GM10266 (cell line): ENCODE measurements around the gene GNB1L.

Source experiments
- DNase-seq: peaks from one replicate; pipeline ENCODE4 v3.0.0; 2012; ENCODE audit errors: extremely low spot score
- TF ChIP-seq, protein P1 (sequence below): IDR thresholded peaks from 2 replicates; pipeline ENCODE4 v1.5.1; 2012; ENCODE audit warnings: mild to moderate bottlenecking, low read depth; ENCODE audit not compliant: control insufficient read depth, insufficient read depth; ENCODE audit errors: missing control alignments

Gene GNB1L

DNA sequence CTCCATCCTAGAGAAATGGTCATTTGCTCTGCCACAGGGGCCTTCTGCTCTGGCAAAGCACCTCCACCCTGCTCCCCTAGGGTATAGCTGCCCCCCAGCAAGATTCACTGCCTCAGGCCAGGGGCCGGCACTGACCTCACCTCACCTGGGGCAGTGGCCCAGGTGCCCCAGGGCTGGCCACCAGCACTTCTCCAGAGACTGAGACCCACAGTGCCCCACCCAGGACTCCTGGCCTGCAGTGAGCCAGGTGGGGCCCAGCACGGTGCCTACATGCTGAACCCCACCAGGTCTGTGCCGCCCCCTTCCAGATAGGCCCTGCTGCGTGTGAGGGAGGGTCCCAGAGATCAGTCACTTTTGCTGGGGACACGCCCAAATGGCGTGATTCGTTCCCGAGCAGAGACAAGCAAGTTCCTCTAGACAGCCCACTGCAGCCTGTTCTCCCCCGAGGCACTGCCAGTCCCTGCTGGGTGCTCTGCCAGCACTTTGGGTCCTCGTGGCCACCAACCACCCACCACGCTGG lies 10.8 kb downstream of the GNB1L start:
- DNase-seq = no peak
- TF ChIP-seq, protein P1, sequence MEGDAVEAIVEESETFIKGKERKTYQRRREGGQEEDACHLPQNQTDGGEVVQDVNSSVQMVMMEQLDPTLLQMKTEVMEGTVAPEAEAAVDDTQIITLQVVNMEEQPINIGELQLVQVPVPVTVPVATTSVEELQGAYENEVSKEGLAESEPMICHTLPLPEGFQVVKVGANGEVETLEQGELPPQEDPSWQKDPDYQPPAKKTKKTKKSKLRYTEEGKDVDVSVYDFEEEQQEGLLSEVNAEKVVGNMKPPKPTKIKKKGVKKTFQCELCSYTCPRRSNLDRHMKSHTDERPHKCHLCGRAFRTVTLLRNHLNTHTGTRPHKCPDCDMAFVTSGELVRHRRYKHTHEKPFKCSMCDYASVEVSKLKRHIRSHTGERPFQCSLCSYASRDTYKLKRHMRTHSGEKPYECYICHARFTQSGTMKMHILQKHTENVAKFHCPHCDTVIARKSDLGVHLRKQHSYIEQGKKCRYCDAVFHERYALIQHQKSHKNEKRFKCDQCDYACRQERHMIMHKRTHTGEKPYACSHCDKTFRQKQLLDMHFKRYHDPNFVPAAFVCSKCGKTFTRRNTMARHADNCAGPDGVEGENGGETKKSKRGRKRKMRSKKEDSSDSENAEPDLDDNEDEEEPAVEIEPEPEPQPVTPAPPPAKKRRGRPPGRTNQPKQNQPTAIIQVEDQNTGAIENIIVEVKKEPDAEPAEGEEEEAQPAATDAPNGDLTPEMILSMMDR = no peak

DNA sequence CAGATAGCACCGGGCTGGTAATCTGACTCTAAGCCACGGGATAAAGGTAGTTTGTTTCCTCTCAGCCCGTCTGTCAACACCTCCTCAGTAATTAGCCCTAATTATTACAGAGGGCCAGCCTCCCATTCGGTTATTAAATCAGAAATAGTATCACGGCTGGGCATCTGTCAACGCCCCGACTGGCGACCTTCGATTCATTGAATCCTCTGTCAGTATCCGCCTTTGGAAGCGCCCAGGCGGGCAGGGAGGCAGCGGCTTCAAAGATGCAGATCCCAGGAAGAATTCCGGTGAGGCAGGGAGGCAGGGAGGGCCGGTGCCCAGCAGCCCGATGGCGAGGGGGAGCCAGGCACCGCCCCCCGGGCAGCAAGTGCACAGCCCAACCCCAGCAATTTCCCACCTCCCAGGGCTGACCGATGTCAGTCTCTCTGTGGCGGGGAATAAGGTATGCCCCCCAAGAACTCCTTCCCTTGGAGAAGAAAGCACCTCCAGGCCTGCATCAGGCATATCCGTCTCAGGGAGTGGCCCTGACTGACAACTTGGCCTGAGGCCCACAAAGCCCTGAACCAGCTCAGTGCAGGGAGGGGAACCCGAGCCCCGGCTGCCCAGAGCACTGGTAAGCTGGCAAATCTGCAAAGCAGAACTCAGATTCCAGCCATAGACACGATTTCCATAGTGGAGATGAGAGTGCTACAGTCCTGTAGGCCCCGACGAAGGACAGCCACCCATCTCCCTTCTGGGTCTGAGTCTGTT lies 11.4 kb downstream of the GNB1L start:
- DNase-seq = no peak
- TF ChIP-seq, protein P1 = no peak

DNA sequence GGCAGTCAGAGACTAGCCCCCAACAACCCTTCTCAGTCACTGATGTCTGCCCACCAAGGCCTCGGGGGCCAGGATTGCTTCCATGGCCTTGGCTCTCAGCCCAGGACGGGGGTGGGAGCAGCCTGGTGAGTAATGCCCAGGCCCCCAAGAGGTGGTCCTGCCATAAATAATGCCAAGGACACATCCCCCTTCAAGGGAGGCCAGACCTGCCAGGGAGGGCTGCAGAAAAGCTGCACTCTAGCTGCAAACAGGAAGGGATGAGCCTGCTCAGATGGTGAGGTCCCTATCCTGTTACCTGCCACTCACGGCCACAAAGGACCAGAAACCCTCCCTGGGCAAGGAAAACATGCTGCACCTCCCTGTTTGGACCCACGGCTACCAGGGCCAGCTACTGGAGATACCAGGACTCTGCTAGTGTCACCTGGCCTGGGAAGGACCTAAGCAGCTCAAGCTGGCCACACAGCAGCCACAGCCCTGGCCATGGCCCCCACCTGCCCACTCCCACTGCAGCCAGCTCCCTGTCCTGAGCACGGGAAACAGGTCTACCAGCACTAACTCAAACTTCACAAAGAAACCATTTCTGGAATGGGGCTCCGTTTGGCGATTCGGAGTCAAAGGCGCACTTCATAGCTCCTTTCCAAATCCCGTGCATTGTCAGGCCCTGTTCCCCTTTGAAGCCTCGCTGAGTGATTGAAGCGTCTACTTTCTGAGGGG lies 12.1 kb downstream of the GNB1L start:
- DNase-seq = no peak
- TF ChIP-seq, protein P1 = no peak

DNA sequence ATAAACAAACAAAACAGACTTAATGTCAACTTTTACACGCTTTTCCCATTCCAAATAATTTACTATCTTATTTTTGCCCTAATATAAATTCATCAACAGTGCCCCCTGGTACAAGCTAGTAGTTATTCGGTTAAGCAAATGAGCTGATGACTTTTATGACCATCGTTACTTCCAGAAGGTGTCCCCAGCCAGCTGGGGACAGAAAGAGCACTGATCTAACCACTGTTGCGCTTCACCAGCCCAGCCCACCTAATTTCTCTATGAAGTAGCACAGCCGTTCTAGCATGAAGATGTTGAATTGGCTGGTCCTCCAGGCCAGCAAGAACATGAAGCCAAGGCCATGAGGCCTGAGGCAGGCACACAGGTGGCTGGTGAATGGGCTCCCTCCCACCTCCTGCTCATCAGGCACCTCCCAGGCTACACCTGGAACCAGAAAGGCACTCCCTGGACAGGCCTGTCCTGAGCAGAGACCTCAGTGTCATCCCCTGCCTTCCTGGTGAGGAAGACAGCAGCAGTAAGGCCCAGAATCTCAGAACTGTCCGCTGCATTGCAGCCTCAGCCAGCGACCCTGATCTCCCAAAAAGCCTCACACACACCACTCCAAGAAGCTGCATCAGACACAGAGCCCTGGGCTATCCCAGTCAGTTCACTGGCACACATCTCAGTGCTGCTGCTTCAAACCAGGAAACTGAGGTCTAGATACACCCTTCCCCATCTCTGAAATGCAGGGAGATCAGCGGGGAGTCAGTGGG lies 12.9 kb downstream of the GNB1L start:
- peak; percentile 33 for DNase-seq
- TF ChIP-seq, protein P1 = peak; percentile 11

DNA sequence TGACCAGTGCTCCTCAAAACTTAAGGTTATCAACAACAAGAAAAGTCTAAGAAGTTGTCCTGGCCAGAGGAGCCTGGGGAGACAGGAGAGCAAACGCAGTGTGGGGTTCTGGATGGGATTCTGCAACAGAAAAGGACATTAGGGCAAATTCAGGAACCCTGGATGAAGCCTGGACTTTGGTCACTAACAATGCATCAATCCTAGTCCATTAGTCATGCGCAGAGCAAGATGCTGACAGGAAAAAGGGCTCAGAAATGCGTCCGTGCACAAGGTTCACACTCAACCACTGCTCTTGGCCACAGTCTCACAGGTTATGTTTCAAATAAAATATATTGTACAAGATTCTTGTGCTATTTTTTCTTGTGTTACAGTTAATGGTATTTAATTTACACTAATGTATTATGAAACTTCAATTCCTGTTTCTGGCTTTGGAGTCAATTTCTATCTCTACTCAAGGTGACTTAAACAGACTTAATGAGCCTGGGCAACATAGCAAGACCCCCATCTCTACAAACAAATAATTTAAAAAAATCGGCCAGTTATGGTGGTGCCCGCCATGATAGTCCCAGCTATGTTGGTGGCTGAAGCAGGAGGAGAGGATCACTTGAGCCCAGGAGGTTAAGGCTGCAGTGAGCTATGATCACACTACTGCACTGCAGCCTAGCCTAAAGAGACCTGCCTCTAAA lies 13.6 kb downstream of the GNB1L start:
- DNase-seq = no peak
- TF ChIP-seq, protein P1 = no peak

DNA sequence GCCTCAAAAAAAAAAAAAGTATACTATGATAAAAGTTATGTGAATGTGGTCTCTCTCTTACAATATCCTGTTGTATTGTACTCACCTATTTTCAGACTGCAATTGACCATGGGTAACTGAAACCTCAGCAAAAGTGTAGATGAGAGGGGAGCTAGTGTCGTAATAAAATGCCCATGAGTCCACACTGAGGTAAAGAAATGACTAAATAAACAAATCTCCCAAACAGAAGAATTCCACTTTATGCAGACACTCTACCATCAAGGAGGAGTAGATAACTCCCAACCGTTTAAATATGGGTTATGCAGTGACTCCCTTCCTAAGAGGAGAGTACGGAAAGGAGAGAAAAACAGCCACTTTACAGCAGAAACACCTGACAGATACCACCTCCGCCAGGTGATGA lies 14.6 kb downstream of the GNB1L start:
- TF ChIP-seq, protein P1 = no peak

More for the DNA sequence above, 14.6 kb downstream of the GNB1L start:
- DNase-seq = no peak
